ENCODE measurements around the gene MINDY4.

The MINDY4 gene

DNA sequence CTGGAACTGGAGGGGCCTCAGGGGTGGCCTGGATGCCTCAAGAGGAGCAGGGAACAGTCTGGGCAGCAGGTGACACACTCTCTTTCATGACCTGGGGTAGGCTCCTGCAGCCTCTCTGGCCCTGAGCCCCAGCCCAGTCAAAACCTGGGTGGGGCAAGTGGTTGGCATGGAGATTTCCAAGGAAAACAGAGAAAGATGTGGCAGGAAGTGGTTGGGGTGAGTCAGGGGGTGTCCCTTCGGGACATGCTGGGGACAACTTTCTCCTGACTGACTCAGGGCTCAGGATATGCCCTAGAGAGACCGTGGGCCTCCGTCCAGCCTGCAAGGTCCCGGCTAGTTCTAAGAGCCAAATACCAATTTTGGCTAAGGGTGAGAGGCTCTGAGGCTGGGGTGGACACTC is 143.4 kb downstream of the MINDY4 start:
- Histone ChIP-seq H2BK120ac (ENCODE audit: insufficient read depth, low read length, poor library complexity) (no peak overlapping the region), H3K79me1 (ENCODE audit: low read length) (no peaks in the 10 kb centered on the region), H3K4me1 (ENCODE audit: control insufficient read depth in 1 of 2, insufficient read depth in 2 of 2, low read length in 2 of 2) (no peaks in the 10 kb centered on the region), H3K9ac (ENCODE audit: low read length) (no peak overlapping the region), H2BK5ac (ENCODE audit: low read depth, low read length, poor library complexity) (no peak overlapping the region), H3K18ac (ENCODE audit: low read length) (no peak overlapping the region), H2AFZ (ENCODE audit: insufficient read depth, low read length, poor library complexity) (no peak overlapping the region), H3K4ac (ENCODE audit: low read depth, low read length) (no peak overlapping the region), H3K23ac (ENCODE audit: low read length) (no peak overlapping the region), H3K9me3 (ENCODE audit: insufficient read depth, low read depth, low read length) (peaks cover 5% of the 10 kb centered on the region), H2AK5ac (ENCODE audit: low read length) (no peak overlapping the region), H3K4me2 (ENCODE audit: low read length) (no peak overlapping the region), H4K12ac (ENCODE audit: low read depth, low read length) (no peak overlapping the region), H4K8ac (ENCODE audit: low read depth, low read length) (no peak overlapping the region), H4K91ac (ENCODE audit: low read depth, low read length) (no peak overlapping the region), H3K36me3 (ENCODE audit: control insufficient read depth in 1 of 2, insufficient read depth in 2 of 2, low read length in 2 of 2) (no peaks in the 10 kb centered on the region), H3K4me3 (ENCODE audit: low read depth, low read length) (no peak overlapping the region), H2BK12ac (ENCODE audit: low read length) (no peak overlapping the region), H3K14ac (ENCODE audit: low read length) (no peak overlapping the region), H3K79me2 (ENCODE audit: control insufficient read depth, insufficient read depth, low read length, poor library complexity) (no peaks in the 10 kb centered on the region), H3K27ac (ENCODE audit: low read depth, low read length) (no peak overlapping the region), H3K27me3 (ENCODE audit: insufficient read depth, low read length) (no peaks in the 10 kb centered on the region)
- WGBS (ENCODE audit: extremely low coverage, insufficient coverage, insufficient read length) = no CpG with 5 or more reads among the region's 4 CpGs
- DNase-seq = no peak

DNA sequence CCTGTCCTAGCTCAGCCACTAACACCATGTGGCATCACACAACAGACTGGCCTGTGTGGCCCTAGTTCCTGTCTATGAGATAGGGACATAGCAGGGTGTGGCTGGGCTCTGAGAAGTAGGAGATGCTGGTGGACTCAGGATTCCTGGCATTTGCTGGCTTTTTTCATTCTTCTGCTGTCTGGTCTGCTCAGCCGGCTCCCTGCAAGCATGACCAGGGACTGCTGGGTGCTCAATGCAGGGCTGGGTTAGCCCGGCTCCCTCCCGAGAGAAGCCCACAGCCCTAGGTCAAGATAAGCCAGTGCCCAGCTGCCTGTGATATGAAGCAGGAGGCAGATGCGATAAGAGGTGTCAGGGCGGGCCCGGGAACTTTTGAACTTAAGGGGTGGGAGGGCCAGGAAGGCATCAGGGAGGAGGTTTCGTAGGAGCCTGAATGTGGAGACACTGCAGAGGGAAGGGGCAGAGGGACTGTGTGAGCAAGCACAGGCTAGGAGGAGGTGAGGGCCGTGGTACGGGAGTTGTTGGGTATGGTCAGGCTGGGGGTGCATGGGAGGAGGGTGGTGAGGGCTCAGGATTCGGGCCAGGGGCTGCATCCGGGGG is 143.9 kb downstream of the MINDY4 start:
- Histone ChIP-seq H3K27me3 (ENCODE audit: insufficient read depth, low read length) (no peaks in the 10 kb centered on the region), H3K4me2 (ENCODE audit: low read length) (no peak overlapping the region), H4K91ac (ENCODE audit: low read depth, low read length) (no peak overlapping the region), H3K9ac (ENCODE audit: low read length) (no peak overlapping the region), H3K9me3 (ENCODE audit: insufficient read depth, low read depth, low read length) (peaks cover 5% of the 10 kb centered on the region), H2BK120ac (ENCODE audit: insufficient read depth, low read length, poor library complexity) (no peak overlapping the region), H2BK12ac (ENCODE audit: low read length) (no peak overlapping the region), H3K23ac (ENCODE audit: low read length) (no peak overlapping the region), H3K18ac (ENCODE audit: low read length) (no peak overlapping the region), H3K4ac (ENCODE audit: low read depth, low read length) (no peak overlapping the region), H3K79me2 (ENCODE audit: control insufficient read depth, insufficient read depth, low read length, poor library complexity) (no peaks in the 10 kb centered on the region), H2AFZ (ENCODE audit: insufficient read depth, low read length, poor library complexity) (no peak overlapping the region), H2AK5ac (ENCODE audit: low read length) (no peak overlapping the region), H2BK5ac (ENCODE audit: low read depth, low read length, poor library complexity) (no peak overlapping the region), H4K8ac (ENCODE audit: low read depth, low read length) (no peak overlapping the region), H4K12ac (ENCODE audit: low read depth, low read length) (no peak overlapping the region), H3K27ac (ENCODE audit: low read depth, low read length) (no peak overlapping the region), H3K79me1 (ENCODE audit: low read length) (no peaks in the 10 kb centered on the region), H3K14ac (ENCODE audit: low read length) (no peak overlapping the region), H3K4me3 (ENCODE audit: low read depth, low read length) (no peak overlapping the region), H3K36me3 (ENCODE audit: control insufficient read depth in 1 of 2, insufficient read depth in 2 of 2, low read length in 2 of 2) (no peaks in the 10 kb centered on the region), H3K4me1 (ENCODE audit: control insufficient read depth in 1 of 2, insufficient read depth in 2 of 2, low read length in 2 of 2) (no peaks in the 10 kb centered on the region)
- peak; percentile 92 to 93 for DNase-seq
- WGBS (ENCODE audit: extremely low coverage, insufficient coverage, insufficient read length) = no CpG with 5 or more reads among the region's 11 CpGs

DNA sequence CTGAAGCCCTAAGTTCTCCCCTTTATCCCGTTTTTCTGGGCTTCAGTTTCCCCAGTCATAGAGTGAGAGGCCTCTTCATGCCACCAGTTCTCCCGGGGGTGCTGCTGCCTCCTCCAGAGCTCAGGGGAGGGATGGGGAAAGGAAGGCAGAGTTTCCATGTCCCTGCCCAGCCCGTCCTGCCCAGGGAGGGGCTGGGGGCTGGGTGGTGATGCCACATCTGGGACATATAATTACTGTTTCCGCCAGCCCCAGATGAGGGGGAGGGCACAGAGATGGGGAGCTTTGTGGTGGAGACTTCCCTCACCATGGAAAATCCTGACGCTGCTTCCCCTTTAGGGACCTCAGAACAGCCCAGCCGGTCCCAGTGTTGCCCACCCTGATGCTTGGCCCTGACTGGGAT is 144.5 kb downstream of the MINDY4 start:
- Histone ChIP-seq H3K27ac (ENCODE audit: low read depth, low read length) (no peak overlapping the region), H3K4me1 (ENCODE audit: control insufficient read depth in 1 of 2, insufficient read depth in 2 of 2, low read length in 2 of 2) (peaks cover under 1 to 2% of the 10 kb centered on the region in 2 experiments), H3K23ac (ENCODE audit: low read length) (no peak overlapping the region), H2BK12ac (ENCODE audit: low read length) (no peak overlapping the region), H2BK120ac (ENCODE audit: insufficient read depth, low read length, poor library complexity) (no peak overlapping the region), H2BK5ac (ENCODE audit: low read depth, low read length, poor library complexity) (no peak overlapping the region), H3K36me3 (ENCODE audit: control insufficient read depth in 1 of 2, insufficient read depth in 2 of 2, low read length in 2 of 2) (no peaks in the 10 kb centered on the region), H3K4me3 (ENCODE audit: low read depth, low read length) (no peak overlapping the region), H4K91ac (ENCODE audit: low read depth, low read length) (no peak overlapping the region), H3K79me1 (ENCODE audit: low read length) (peaks cover 2% of the 10 kb centered on the region), H3K79me2 (ENCODE audit: control insufficient read depth, insufficient read depth, low read length, poor library complexity) (no peaks in the 10 kb centered on the region), H3K4me2 (ENCODE audit: low read length) (no peak overlapping the region), H2AK5ac (ENCODE audit: low read length) (no peak overlapping the region), H3K18ac (ENCODE audit: low read length) (no peak overlapping the region), H3K27me3 (ENCODE audit: insufficient read depth, low read length) (no peaks in the 10 kb centered on the region), H2AFZ (ENCODE audit: insufficient read depth, low read length, poor library complexity) (no peak overlapping the region), H3K4ac (ENCODE audit: low read depth, low read length) (no peak overlapping the region), H3K14ac (ENCODE audit: low read length) (no peak overlapping the region), H4K12ac (ENCODE audit: low read depth, low read length) (no peak overlapping the region), H4K8ac (ENCODE audit: low read depth, low read length) (no peak overlapping the region), H3K9ac (ENCODE audit: low read length) (no peak overlapping the region), H3K9me3 (ENCODE audit: insufficient read depth, low read depth, low read length) (peaks cover 3% of the 10 kb centered on the region)
- no peak for DNase-seq
- no CpG with 5 or more reads among the region's 6 CpGs for WGBS (ENCODE audit: extremely low coverage, insufficient coverage, insufficient read length)

DNA sequence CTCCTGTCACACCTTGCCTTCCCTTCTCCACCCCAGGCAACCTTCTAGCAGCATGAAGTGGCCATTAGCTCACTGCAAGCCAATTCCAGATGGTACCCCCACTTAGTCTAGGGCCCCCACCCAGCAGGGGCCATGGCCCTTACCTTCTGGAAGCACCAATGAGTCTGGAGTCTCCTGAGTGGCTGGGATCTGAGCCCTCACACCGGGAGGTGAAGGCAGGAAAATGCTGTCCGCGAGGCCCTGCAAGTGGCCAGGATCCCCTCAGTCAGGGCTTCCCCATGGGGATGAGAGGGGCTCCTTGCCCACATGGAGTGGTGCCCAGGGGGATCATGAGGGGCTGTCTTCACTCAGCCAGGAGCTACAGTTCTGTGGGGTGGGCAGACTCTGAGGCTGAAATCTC is 145.0 kb downstream of the MINDY4 start:
- Histone ChIP-seq H4K91ac (ENCODE audit: low read depth, low read length) (no peak overlapping the region), H3K27me3 (ENCODE audit: insufficient read depth, low read length) (no peaks in the 10 kb centered on the region), H3K23ac (ENCODE audit: low read length) (no peak overlapping the region), H3K4me3 (ENCODE audit: low read depth, low read length) (no peak overlapping the region), H2BK12ac (ENCODE audit: low read length) (no peak overlapping the region), H3K14ac (ENCODE audit: low read length) (no peak overlapping the region), H3K4me1 (ENCODE audit: control insufficient read depth in 1 of 2, insufficient read depth in 2 of 2, low read length in 2 of 2) (peaks cover 6 to 7% of the 10 kb centered on the region in 2 experiments), H3K27ac (ENCODE audit: low read depth, low read length) (no peak overlapping the region), H3K4ac (ENCODE audit: low read depth, low read length) (no peak overlapping the region), H3K4me2 (ENCODE audit: low read length) (no peak overlapping the region), H2BK120ac (ENCODE audit: insufficient read depth, low read length, poor library complexity) (no peak overlapping the region), H3K18ac (ENCODE audit: low read length) (no peak overlapping the region), H2AFZ (ENCODE audit: insufficient read depth, low read length, poor library complexity) (no peak overlapping the region), H4K12ac (ENCODE audit: low read depth, low read length) (no peak overlapping the region), H3K9ac (ENCODE audit: low read length) (no peak overlapping the region), H2AK5ac (ENCODE audit: low read length) (no peak overlapping the region), H3K36me3 (ENCODE audit: control insufficient read depth in 1 of 2, insufficient read depth in 2 of 2, low read length in 2 of 2) (no peaks in the 10 kb centered on the region), H3K79me1 (ENCODE audit: low read length) (peaks cover 2% of the 10 kb centered on the region), H4K8ac (ENCODE audit: low read depth, low read length) (no peak overlapping the region), H2BK5ac (ENCODE audit: low read depth, low read length, poor library complexity) (no peak overlapping the region), H3K9me3 (ENCODE audit: insufficient read depth, low read depth, low read length) (peaks cover 3% of the 10 kb centered on the region), H3K79me2 (ENCODE audit: control insufficient read depth, insufficient read depth, low read length, poor library complexity) (no peaks in the 10 kb centered on the region)
- no CpG with 5 or more reads among the region's 3 CpGs for WGBS (ENCODE audit: extremely low coverage, insufficient coverage, insufficient read length)
- no peak for DNase-seq
